Renal cortical epithelial cell (primary cell): ENCODE results near the gene CEP152. TPM values are rescaled to one million over a fixed set of nuclear protein-coding genes. Genes with fewer than 3 reads are reported as not detected.
"Not testable (repeated sequence)": the region's sequence is repeated elsewhere in the genome, so short reads cannot be mapped to it uniquely, and the experiment has no call there.

Experiments
- DNase-seq: peaks from one replicate; pipeline ENCODE4 v3.0.0-alpha.2; 2011; ENCODE audit warnings: low read depth
- total RNA-seq: library from RNA; depleted of rRNA; stranded (reverse); fragments of >200 nt; gene quantifications from 2 replicates; pipeline ENCODE4 v1.2.3, GENCODE V29; 2014

Gene CEP152
- total RNA-seq, 1 donor from 2014 or later, result 7.1 TPM

DNA sequence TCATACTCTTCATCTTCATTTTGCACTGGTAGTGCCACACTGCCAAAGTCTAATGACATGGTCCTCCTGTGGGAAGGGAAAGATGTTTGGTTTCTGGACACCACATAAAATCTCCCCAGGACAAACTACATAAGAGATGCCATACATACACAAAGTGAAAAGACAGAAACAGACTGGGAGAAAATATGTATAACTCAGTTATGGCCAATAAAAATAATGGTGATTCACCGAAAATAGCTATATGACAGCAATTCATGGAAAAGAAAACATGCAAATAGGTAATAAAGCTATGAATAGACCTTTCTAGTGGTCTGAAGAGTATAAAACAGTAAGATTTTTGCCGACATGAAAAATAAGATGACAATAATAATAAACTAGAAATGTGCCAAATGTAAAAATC, 5.3 kb downstream of the CEP152 start:
- no peak for DNase-seq

DNA sequence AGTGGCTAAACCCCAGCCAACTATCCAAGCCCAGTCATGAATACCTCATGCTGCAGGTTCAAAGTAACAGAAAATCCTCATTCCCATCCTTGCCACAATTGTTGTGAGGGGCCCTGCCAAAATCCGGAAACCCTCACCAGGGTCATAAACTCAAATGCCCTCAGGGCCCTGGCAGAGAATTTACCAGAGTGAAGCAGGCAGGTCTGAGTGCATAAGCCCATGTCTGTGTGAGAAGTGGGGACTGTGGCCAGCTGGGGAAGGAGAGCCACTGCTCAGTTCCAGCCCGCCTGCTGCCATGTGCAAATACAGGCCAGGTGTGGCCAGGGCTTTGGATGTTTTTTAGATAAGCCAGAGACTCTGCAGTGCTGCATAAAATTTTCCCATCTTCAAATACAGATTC, 7.0 kb downstream of the CEP152 start:
- DNase-seq, result peak; percentile 21

DNA sequence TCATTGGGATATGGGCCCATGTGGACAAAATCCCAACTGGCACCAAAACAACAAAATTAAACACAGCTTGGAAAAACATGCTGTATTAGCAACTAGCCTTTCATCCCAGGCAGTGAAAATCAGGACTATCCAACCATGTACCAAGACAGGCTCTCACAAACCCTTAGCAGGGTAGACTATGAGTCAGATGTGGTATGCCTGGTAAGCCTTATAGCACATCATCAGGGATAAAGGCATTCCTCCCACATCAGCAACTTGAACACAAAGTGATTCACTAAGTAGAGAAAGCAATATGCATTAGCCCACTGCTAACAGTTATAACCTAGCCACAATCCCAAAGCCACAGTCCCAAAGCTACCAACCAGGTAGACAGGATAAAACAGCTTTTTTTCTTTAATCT, 8.0 kb downstream of the CEP152 start:
- peak; percentile 99 for DNase-seq

- DNase-seq, result no peak
Measured at GRCh38 chr15:48802257-48802656, 8.6 kb downstream of the CEP152 start.

DNA sequence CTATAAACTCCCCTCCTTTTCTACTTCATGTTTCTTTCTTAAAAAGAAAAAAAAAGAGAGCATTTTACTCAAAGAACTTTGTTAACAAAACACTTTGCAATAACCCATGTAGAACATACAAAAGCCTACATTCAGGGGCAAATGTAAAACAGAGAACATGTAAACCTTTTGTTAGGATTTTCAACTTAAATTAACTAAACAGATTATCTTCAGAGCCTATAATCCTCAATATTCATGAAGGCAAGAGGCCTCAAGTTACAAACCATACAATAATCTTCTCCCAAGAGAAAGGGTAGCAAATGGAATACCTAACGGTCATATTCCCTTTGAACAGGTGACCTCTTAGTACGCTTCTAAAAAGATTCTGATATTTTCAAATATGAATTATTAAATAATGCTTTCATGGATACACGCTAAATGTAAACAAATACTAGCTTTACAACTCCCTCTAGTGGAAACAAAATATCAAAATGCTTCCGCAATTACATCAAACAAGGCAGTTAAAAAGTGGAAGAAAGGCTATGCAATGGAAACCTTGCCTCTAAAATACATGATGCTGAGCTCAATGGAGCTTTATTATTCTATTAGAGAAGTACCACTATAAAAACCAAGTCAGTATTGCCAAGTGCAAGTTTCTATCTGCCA, 9.9 kb downstream of the CEP152 start:
- peak; percentile 50 for DNase-seq

DNA sequence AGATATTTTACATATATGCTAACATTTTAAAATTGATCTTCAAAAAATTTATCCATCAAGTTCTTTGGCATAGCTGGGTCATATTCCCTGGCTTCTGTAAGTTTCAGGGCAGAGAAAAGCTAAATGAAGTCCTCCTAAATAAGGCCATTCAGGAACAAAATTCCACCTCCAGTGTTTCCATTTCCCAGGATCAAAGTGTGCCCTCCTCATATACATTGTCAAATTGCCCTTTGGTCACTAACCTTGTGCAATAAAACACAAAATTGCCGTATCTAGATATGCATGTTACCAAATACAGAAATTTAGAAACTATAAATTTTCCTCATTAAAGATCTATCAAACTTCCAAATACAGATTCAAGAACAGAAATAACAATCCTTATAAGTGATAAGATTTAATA, 10.6 kb downstream of the CEP152 start:
- DNase-seq, result no peak

DNA sequence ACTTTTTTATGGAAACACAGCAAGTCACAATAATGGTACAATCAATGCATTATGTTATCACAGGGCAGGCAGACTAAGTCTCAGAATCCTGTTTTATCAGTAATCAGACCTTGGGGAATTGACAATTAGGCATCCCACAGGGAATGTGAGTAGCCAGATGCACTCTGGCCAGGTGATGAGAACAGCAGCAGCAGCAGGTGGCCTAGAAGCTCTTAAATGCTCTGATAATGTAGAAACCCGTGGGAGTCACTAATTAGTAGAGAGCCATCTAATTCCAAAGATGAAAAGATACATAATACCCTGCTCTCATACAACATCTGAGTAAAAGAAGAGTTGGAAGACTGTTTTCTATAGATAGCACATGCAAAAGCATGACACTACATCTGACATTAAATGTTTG, 12.6 kb downstream of the CEP152 start:
- DNase-seq, result no peak

DNA sequence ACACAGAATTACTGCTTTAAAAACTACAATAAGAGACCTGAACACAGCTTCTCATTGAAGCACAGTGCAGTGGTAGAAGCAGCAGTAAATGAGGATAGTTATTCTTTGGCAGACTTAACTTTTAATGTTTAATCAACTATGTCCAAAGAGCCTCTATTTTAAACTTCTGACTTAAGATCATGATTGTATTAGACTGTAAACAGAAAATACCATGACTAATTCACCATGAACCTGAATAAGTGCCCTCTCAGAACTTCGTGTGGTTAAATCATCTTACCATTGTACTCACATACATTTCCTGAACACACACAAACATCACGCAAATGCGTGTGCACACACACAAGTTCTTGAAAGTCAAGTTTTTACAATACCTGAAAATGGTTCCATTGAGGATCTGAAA, 13.9 kb downstream of the CEP152 start:
- peak; percentile 100 for DNase-seq

GRCh38 chr15:48796521-48796920, 14.3 kb downstream of the CEP152 start:
- peak; percentile 82 for DNase-seq

- no peak for DNase-seq
Measured at GRCh38 chr15:48795901-48796300, 15.0 kb downstream of the CEP152 start.

- DNase-seq, result peak; percentile 74
Measured at GRCh38 chr15:48794697-48795134, 16.2 kb downstream of the CEP152 start.

- peak; percentile 65 for DNase-seq
Measured at GRCh38 chr15:48792408-48792807, 18.5 kb downstream of the CEP152 start.

DNA sequence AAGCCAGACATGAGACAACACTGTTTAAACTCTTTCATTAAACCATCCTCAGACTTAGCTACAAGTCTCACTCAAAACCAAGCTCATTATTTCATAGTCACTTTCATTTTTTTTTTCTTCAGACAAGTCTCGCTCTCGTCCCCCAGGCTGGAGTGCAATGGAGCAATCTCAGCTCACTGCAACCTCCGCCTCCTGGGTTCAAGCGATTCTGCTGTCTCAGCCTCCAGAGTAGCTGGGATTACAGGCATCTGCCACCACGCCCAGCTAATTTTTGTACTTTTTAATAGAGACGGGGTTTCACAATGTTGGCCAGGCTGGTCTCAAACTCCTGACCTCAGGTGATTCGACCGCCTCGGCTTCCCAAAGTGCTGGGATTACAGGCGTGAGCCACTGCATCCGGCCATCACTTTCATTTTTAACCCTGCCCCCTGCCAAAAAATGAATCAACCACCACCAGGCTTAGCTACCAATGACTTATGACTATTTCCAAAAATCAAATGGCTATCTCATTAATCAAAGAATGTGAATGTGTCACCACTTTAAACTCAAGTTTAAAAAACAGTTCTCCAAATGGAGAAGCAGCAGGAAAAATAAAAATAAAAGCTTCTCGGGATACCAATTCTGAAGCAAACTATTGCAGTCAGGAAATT, 20.3 kb downstream of the CEP152 start:
- not testable (repeated sequence) for DNase-seq

GRCh38 chr15:48785712-48786111, 25.2 kb downstream of the CEP152 start:
- no peak for DNase-seq

DNA sequence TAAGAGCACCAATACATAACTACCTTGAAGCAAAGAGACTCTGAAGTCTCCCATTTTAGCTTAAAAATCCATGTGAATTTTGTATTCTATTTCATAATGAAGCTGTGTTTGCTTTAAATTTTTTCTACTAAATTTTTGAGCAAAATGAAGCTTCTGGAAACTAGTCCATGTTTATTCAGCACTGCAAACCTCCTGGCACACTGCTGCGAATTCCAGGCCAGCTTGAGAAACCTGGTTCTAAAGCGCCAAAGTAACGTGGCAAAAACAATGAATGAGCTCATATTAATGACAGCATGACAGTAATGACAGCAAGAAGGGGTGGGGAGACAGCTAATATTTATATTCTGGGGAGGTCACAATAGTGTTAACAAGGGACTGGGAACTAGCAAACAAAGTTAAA, 25.7 kb downstream of the CEP152 start:
- DNase-seq, result no peak

- DNase-seq, result no peak
Measured at GRCh38 chr15:48784756-48785155, 26.1 kb downstream of the CEP152 start.

DNA sequence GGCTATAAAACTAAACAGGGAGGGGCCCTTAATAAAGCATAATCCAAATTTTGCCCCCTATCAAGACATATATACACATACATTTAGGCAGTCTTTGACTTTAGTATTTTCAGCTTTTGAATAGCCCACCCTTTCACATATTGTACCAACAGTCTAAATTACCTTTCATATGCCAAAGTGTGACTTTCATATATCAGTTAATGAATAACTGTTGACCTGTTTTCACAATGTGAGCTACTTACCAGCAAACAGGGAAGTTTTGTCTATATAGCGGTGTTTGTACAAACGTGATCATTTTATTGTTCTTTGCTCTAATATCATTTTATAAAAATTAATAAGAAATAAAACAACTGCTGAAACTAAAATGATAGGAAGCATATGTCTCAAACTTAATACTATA, 28.0 kb downstream of the CEP152 start:
- peak; percentile 22 for DNase-seq

GRCh38 chr15:48781481-48782081, 29.3 kb downstream of the CEP152 start:
- DNase-seq, result no peak

- no peak for DNase-seq
Measured at GRCh38 chr15:48781017-48781416, 29.9 kb downstream of the CEP152 start.

GRCh38 chr15:48778331-48778730, 32.5 kb downstream of the CEP152 start:
- no peak for DNase-seq

GRCh38 chr15:48777645-48778330, 33.1 kb downstream of the CEP152 start:
- DNase-seq, result peak; percentile 28

DNA sequence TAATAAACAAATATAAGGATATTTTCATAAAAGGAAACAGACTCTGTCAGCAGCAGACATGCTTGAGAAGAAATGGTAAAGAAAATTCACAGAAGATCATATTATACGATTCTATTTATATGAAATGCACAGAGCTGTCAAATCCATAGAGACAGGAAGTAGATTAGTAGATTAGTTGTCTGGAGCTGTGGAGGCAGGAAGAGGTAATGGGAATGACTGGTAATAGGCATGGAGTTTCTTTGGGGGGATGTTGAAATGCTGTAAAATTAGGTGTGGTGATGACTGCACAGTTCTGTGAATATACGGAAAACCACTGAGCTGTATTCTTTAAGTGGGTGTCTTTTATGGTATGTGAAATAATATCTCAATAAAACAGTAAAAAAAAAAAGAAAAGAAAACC, 35.3 kb downstream of the CEP152 start:
- no peak for DNase-seq

DNA sequence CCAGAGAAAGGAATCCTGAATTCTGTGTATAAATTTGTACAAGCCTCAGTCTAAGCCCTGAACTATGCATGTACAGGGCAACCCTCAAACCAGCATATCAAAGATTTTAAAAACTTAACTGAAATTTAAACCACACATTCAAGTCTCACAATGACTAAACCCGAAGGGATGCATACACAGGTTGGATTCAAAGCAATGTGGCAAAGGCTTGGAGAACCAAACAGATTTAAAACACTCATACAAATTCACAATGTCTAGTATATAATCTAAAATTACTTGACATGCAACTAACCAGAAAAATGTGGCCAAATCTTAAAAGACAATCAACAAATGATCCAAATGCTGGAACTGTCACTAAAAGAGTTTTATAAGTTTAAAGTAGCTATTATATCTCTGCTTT, 36.4 kb downstream of the CEP152 start:
- DNase-seq, result no peak
